K562 (cell line): ENCODE results near the gene RGL2. TPM values are rescaled to one million over a fixed set of nuclear protein-coding genes. Genes with fewer than 3 reads are reported as not detected.

ENCODE experiments used
- ATF7 ChIP-seq: fragments of 450-650 bp; IDR thresholded peaks from 2 replicates; pipeline ENCODE4 v1.7.1; 2014; ENCODE audit warnings: mild to moderate bottlenecking, moderate library complexity
- BCOR ChIP-seq: fragments of 450-650 bp; IDR thresholded peaks from 2 replicates; pipeline ENCODE4 v1.6.1; 2016
- CHD7 ChIP-seq: fragments of 200-600 bp; sonication (generic); IDR thresholded peaks from one replicate; pipeline ENCODE4 v1.6.1; 2012; ENCODE audit warnings: mild to moderate bottlenecking, low read depth, low read length, inconsistent platforms
- COPS2 ChIP-seq: fragments of 450-650 bp; conservative IDR thresholded peaks from 2 replicates; pipeline ENCODE4 v1.6.1; 2016; ENCODE audit warnings: mild to moderate bottlenecking, moderate library complexity
- KDM5B ChIP-seq: fragments of 200-600 bp; sonication (generic); IDR thresholded peaks from 2 replicates; pipeline ENCODE4 v1.6.1; 2012; ENCODE audit warnings: low read depth, mild to moderate bottlenecking, moderate library complexity, low read length, control low read depth, inconsistent platforms; ENCODE audit not compliant: insufficient replicate concordance
- MCM2 ChIP-seq: fragments of 450-650 bp; IDR thresholded peaks from 2 replicates; pipeline ENCODE4 v1.6.1; 2017; ENCODE audit warnings: low read depth, mild to moderate bottlenecking
- MCM3 ChIP-seq: fragments of 450-650 bp; IDR thresholded peaks from 2 replicates; pipeline ENCODE4 v1.6.1; 2016
- NFE2L1 ChIP-seq: fragments of 450-650 bp; IDR thresholded peaks from 2 replicates; pipeline ENCODE4 v1.6.1; 2016; ENCODE audit warnings: missing genetic modification characterization, low read depth, mild to moderate bottlenecking, missing compliant biosample characterization, moderate library complexity, borderline replicate concordance
- NR2F6 ChIP-seq: fragments of 450-650 bp; formaldehyde crosslinking; IDR thresholded peaks from 2 replicates; pipeline ENCODE4 v1.4.0; 2020; ENCODE audit warnings: mild to moderate bottlenecking
- POLR2A ChIP-seq: fragments of 450-650 bp; conservative IDR thresholded peaks from 2 replicates; pipeline ENCODE4 v1.6.1; 2016
- SMAD4 ChIP-seq: fragments of 250-450 bp; sonication (Bioruptor Pico); conservative IDR thresholded peaks from 2 replicates; pipeline ENCODE4 v1.8.0; 2021; ENCODE audit warnings: inconsistent platforms, mild to moderate bottlenecking, moderate library complexity
- SRF ChIP-seq, 2 experiments: fragments of 250-450, 450-650 bp in 1 of 2; sonication (Bioruptor Pico) in 1 of 2; sonication (generic) in 1 of 2; formaldehyde crosslinking; IDR thresholded peaks; 2 replicates each; pipeline versions ENCODE4 v1.5.0 to v1.5.1; 2020 to 2022; ENCODE audit warnings: mild to moderate bottlenecking in 1 of 2, missing genetic modification reagents in 1 of 2
- TAL1 ChIP-seq: fragments of 450-650 bp; IDR thresholded peaks from 2 replicates; pipeline ENCODE4 v1.6.1; 2016; ENCODE audit warnings: mild to moderate bottlenecking
- ZNF316 ChIP-seq: fragments of 450-650 bp; IDR thresholded peaks from 2 replicates; pipeline ENCODE4 v1.6.1; 2016
- ZNF586 ChIP-seq: fragments of 450-650 bp; formaldehyde crosslinking; conservative IDR thresholded peaks from 2 replicates; pipeline ENCODE4 v1.4.0; 2020; ENCODE audit warnings: mild to moderate bottlenecking, moderate library complexity
- polyA plus RNA-seq, 8 experiments: library from polyadenylated mRNA; depleted of rRNA in 4 of 8; stranded (reverse) in 5 of 8; unstranded in 3 of 8; fragments of >200 nt; fragmentation: Nextera tagmentation in 2 of 8; fragmentation: Illumina TruSeq in 1 of 8; extraction: Ambion mirVana in 2 of 8; extraction: Trizol in 1 of 8; gene quantifications; 2 replicates each; pipeline versions ENCODE4 v1.2.1 to v1.2.3, GENCODE V29; 2011 to 2014; ENCODE audit warnings: inconsistent platforms in 1 of 8, missing spikeins in 1 of 8
- total RNA-seq, 7 experiments: library from RNA; depleted of rRNA in 6 of 7; stranded (reverse); fragments of >200 nt in 6 of 7; fragmentation: Illumina TruSeq in 2 of 7; extraction: Trizol in 2 of 7; gene quantifications; 2 replicates each; pipeline versions ENCODE4 v1.2.1 to v1.2.3, GENCODE V29; 2011 to 2021; ENCODE audit warnings: low replicate concordance in 1 of 7
- TF ChIP-seq, protein P1 (sequence below): fragments of 450-650 bp; IDR thresholded peaks from 2 replicates; pipeline ENCODE4 v1.6.1; 2016; ENCODE audit warnings: mild to moderate bottlenecking

Gene RGL2
- total and polyA plus RNA-seq, 9 of the 15 experiments (the other 6 are each of a cell fraction or from before 2014, with no cell fraction given), result 1.8 to 57.1 (median 19.5) TPM

- TF ChIP-seq COPS2, result no peak
- TF ChIP-seq, protein P1, sequence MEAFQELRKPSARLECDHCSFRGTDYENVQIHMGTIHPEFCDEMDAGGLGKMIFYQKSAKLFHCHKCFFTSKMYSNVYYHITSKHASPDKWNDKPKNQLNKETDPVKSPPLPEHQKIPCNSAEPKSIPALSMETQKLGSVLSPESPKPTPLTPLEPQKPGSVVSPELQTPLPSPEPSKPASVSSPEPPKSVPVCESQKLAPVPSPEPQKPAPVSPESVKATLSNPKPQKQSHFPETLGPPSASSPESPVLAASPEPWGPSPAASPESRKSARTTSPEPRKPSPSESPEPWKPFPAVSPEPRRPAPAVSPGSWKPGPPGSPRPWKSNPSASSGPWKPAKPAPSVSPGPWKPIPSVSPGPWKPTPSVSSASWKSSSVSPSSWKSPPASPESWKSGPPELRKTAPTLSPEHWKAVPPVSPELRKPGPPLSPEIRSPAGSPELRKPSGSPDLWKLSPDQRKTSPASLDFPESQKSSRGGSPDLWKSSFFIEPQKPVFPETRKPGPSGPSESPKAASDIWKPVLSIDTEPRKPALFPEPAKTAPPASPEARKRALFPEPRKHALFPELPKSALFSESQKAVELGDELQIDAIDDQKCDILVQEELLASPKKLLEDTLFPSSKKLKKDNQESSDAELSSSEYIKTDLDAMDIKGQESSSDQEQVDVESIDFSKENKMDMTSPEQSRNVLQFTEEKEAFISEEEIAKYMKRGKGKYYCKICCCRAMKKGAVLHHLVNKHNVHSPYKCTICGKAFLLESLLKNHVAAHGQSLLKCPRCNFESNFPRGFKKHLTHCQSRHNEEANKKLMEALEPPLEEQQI, result no peak
- TF ChIP-seq MCM3, result no peak
- no peak for TF ChIP-seq CHD7
- TF ChIP-seq BCOR, result no peak
- TF ChIP-seq NFE2L1 (tag), result no peak
- TF ChIP-seq ZNF316, result peak; percentile 42; the same call in 1 of the 2 replicates
- TF ChIP-seq TAL1, result no peak
- TF ChIP-seq POLR2A, result no peak; the same call in 1 of the 2 replicates
- no peak for TF ChIP-seq KDM5B
- TF ChIP-seq SMAD4 (CRISPR knock-in tag), result no peak
- TF ChIP-seq SRF (CRISPR knock-in tag; IDR thresholded peaks at IDR 0.05), result peak in 1 of 2 experiments; percentile 30; a peak in 1 of 4 replicates
- TF ChIP-seq MCM2, result no peak
- no peak for TF ChIP-seq NR2F6 (CRISPR knock-in tag)
- TF ChIP-seq ATF7, result 0 out of 2 replicates have a peak, but pooled peaks have one; percentile 23
- TF ChIP-seq ZNF586 (CRISPR knock-in tag), result no peak
Measured at GRCh38 chr6:33313105-33313708, 14.5 kb upstream of the RGL2 start (continued).
